ENCODE measurements around the gene PDGFRB. TPM values are rescaled to one million over a fixed set of nuclear protein-coding genes. Genes with fewer than 3 reads are reported as not detected.

PDGFRB gene
- polyA plus RNA-seq, 2 of the 4 experiments (the other 2 are of a cell fraction), result 0.22 TPM

DNA sequence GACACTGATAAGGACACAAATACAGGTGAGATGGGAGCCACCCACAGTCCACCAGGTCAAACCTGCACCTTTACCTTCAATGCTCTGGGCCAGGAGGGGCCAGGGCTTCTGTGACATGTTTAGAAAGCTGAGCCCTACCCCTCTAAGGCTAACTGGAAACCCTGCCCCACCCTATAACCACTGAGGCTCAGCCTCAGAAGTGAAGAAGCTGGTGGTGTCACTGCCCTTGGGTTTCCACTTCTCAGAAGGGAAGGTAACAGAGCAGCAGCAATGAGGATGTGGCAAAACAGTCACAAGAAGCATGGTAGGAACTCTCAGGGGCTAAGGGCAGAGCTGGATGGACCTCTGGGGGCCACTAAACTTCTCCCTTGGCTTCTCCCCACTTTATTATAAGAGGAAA lies 6.0 kb downstream of the PDGFRB start:
- Histone ChIP-seq H3K4me3 (no peak overlapping the region), H3K9me3 (no peaks in the 10 kb centered on the region), H3K27ac (no peak overlapping the region), H3K4me1 (peaks cover 4% of the 10 kb centered on the region), H3K4me2 (no peak overlapping the region)
- TF ChIP-seq SMC3 (IDR thresholded peaks at IDR 0.05) (no peak), TFCP2L1 (CRISPR knock-in tag; IDR thresholded peaks at IDR 0.05) (no peak), JUN (IDR thresholded peaks at IDR 0.05) (no peak), RNF2 (IDR thresholded peaks at IDR 0.05; ENCODE audit: borderline replicate concordance, low read depth) (no peak), PHF8 (IDR thresholded peaks at IDR 0.05; ENCODE audit: borderline replicate concordance, low read depth) (no peak), ESRRA (IDR thresholded peaks at IDR 0.05; ENCODE audit: borderline replicate concordance, low read length) (no peak), HDAC2 (IDR thresholded peaks at IDR 0.05) (no peak), EHF (CRISPR knock-in tag; IDR thresholded peaks at IDR 0.05) (no peak)
- ChIA-PET CTCF (interaction anchor here (1.0 to 1.9 kb wide), 5 partner anchors 12 to 287 kb away, joined by 3 to 5 read pairs (median 3); no protein-coding TSS in a partner anchor), POLR2A (no interaction called here)
- DNase-seq (ENCODE audit: low read depth in 1 of 2, low spot score in 1 of 2) (no peak), FAIRE-seq (no peak), ATAC-seq (no peak)

DNA sequence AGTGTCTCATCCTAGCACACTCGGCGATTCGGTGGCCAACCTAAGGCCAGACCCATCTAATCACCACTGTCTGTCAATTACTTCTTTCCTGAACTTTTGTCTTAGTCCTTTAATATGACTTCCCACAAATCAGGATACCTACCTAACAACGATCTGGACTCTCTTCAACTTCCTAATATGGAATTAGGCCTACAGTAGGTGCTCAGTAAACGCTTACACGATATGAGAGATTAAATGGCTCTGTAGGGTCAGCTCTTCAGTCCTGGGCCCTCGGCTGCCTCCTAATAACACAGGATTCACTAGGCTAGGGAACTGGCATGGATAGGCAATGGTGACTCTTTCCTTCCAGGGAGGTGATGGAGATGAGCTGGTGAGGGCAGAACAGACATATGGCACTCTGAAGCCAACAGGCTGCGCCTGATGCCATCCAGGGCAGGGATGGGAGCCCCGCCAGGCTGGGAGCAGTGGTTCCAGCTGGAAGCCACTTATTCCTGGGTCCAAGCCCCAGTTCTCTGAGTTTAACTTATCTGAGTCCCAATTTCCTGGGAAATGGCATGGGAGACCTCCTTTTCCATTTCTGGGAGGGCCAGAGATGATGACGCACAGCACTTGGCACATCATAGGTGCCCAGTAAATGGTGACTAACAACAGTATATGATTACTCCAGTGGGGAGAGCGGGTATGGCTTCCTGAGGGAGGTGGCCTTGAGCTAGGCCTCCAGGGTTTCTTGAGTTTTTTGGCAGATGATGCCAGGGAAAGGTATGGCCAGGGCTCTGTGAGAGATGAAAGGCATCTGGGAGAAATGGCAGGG lies 7.3 kb downstream of the PDGFRB start:
- FAIRE-seq (no peak), DNase-seq (ENCODE audit: low read depth in 1 of 2, low spot score in 1 of 2) (no peak), ATAC-seq (no peak)
- ChIA-PET CTCF (interaction anchor here (0.8 to 1.9 kb wide), 5 partner anchors 12 to 70 kb away, joined by 3 to 5 read pairs (median 4); no protein-coding TSS in a partner anchor), POLR2A (no interaction called here)
- Histone ChIP-seq H3K27ac (no peak overlapping the region), H3K4me3 (no peak overlapping the region), H3K4me2 (no peak overlapping the region), H3K9me3 (no peaks in the 10 kb centered on the region), H3K4me1 (peaks cover 17% of the 10 kb centered on the region)
- TF ChIP-seq ZNF302 (CRISPR knock-in tag; IDR thresholded peaks at IDR 0.05) (no peak), ESRRA (IDR thresholded peaks at IDR 0.05; ENCODE audit: borderline replicate concordance, low read length) (no peak), KDM5A (IDR thresholded peaks at IDR 0.05) (no peak), CBX2 (IDR thresholded peaks at IDR 0.05; ENCODE audit: borderline replicate concordance, low read depth) (no peak), SREBF2 (IDR thresholded peaks at IDR 0.05) (no peak), MAFK (IDR thresholded peaks at IDR 0.05; ENCODE audit: partially characterized antibody) (no peak), BHLHE40 (IDR thresholded peaks at IDR 0.05; ENCODE audit: low read depth, low read length) (no peak), PHF8 (IDR thresholded peaks at IDR 0.05; ENCODE audit: borderline replicate concordance, low read depth) (no peak), SMC3 (IDR thresholded peaks at IDR 0.05) (no peak), HEYL (CRISPR knock-in tag; IDR thresholded peaks at IDR 0.05) (no peak)
- WGBS (ENCODE audit: missing lambda C conversion rate), result 82% methylated on average over 11 of the region's 11 CpGs

DNA sequence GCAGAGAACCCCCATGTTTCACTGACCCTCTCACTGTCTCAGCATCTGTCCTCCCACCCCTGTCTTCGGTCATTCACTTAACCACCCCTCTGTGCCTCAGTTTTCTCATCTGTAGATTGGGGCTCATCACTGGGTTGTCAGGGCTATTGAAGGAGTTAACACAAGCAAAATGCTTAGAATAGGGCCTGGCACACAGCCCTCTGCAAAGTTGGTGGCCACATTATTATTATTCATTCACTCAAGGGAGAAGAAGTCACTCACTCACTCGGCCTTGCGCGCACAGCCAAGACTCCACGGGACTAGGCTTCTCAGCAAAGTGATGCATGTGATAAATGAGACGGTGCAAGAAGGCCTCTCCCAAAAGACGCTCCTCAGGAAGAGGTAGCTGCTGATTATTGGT lies 8.0 kb downstream of the PDGFRB start:
- ATAC-seq (no peak), FAIRE-seq (no peak), DNase-seq (ENCODE audit: low read depth in 1 of 2, low spot score in 1 of 2) (no peak)
- no peaks in the 10 kb centered on the region for H3K9me3 ChIP-seq
- no peak overlapping the region for H3K27ac ChIP-seq
- H3K4me1 ChIP-seq, result peaks cover 23% of the 10 kb centered on the region
- 91% methylated on average over 7 of the region's 7 CpGs for whole genome bisulfite sequencing (ENCODE audit: missing lambda C conversion rate)
- no peak for TF ChIP-seq ZSCAN20 (CRISPR knock-in tag; IDR thresholded peaks at IDR 0.05)
- no peak for TF ChIP-seq TP53 (CRISPR knock-in tag; IDR thresholded peaks at IDR 0.05)
- no peak for TF ChIP-seq RNF2 (IDR thresholded peaks at IDR 0.05; ENCODE audit: borderline replicate concordance, low read depth)
- no peak for TF ChIP-seq RFX5 (IDR thresholded peaks at IDR 0.05)
- no peak for TF ChIP-seq FOSL2 (IDR thresholded peaks at IDR 0.05)
- TF ChIP-seq FOSL2 (CRISPR knock-in tag; IDR thresholded peaks at IDR 0.05), result no peak
- TF ChIP-seq MAZ (IDR thresholded peaks at IDR 0.05; ENCODE audit: borderline replicate concordance, low read depth, low read length), result no peak
- TF ChIP-seq CHD4 (IDR thresholded peaks at IDR 0.05; ENCODE audit: borderline replicate concordance), result no peak
- TF ChIP-seq ZNF302 (CRISPR knock-in tag; IDR thresholded peaks at IDR 0.05), result no peak
- TF ChIP-seq HOXB13 (CRISPR knock-in tag; IDR thresholded peaks at IDR 0.05; ENCODE audit: low read depth), result no peak
- no peak for TF ChIP-seq RAD21 (conservative IDR thresholded peaks at IDR 0.05 in 1 of 2, IDR thresholded peaks at IDR 0.05 in 1 of 2)
- TF ChIP-seq RCOR1 (IDR thresholded peaks at IDR 0.05; ENCODE audit: low read depth, low read length), result no peak
- TF ChIP-seq CHD2 (IDR thresholded peaks at IDR 0.05; ENCODE audit: low read length, partially characterized antibody), result no peak
- TF ChIP-seq HOXB5 (CRISPR knock-in tag; IDR thresholded peaks at IDR 0.05), result no peak
- ChIA-PET POLR2A (no interaction called here), CTCF (interaction anchor here (1.5 to 1.9 kb wide), 2 partner anchors 17 to 28 kb away, joined by 4 read pairs; no protein-coding TSS in a partner anchor)
- H3K4me3 ChIP-seq, result no peak overlapping the region
- no peak overlapping the region for H3K4me2 ChIP-seq

All from A549 (cell line).